SU-DHL-6 (cell line): Measurements from ENCODE around the gene FOXO4.

ENCODE experiments used
- CTCF ChIP-seq: fragments of 200-600 bp; sonication (generic); IDR thresholded peaks from one replicate; pipeline ENCODE4 v1.5.1; 2017; ENCODE audit warnings: antibody characterized with exemption, mild to moderate bottlenecking, low read length, moderate library complexity; ENCODE audit not compliant: insufficient read depth, poor library complexity, severe bottlenecking
- EZH2phosphoT487 ChIP-seq: fragments of 200-600 bp; sonication (generic), shearing (Covaris generic); conservative IDR thresholded peaks from 2 replicates; pipeline ENCODE4 v1.6.1; 2018; ENCODE audit warnings: mild to moderate bottlenecking, antibody characterized with exemption, low read length, moderate library complexity, mixed read lengths

GRCh38 chrX:71118985-71119535, 23.4 kb downstream of the FOXO4 start:
- TF ChIP-seq EZH2phosphoT487, result no peak
- no peak for TF ChIP-seq CTCF
